ENCODE data around the gene SNED1.

SNED1 gene

GRCh38 chr2:240960309-240960970 lies 38.0 kb upstream of the SNED1 start:
- DNase-seq (ENCODE audit: low read depth), result no peak

- DNase-seq (ENCODE audit: low read depth), result no peak
Observed at GRCh38 chr2:240960971-240961876, 37.2 kb upstream of the SNED1 start.

- no peak for DNase-seq (ENCODE audit: low read depth)
Observed at GRCh38 chr2:240961910-240962299, 36.5 kb upstream of the SNED1 start.

GRCh38 chr2:240962300-240963064 lies 35.9 kb upstream of the SNED1 start:
- DNase-seq (ENCODE audit: low read depth), result no peak

GRCh38 chr2:240963065-240963867 lies 35.2 kb upstream of the SNED1 start:
- no peak for DNase-seq (ENCODE audit: low read depth)

GRCh38 chr2:240963868-240964703 lies 34.3 kb upstream of the SNED1 start:
- no peak for DNase-seq (ENCODE audit: low read depth)

- no peak for DNase-seq (ENCODE audit: low read depth)
Observed at GRCh38 chr2:240964704-240965295, 33.6 kb upstream of the SNED1 start.

GRCh38 chr2:240965296-240965904 lies 33.0 kb upstream of the SNED1 start:
- DNase-seq (ENCODE audit: low read depth), result no peak

GRCh38 chr2:240965905-240966456 lies 32.4 kb upstream of the SNED1 start:
- no peak for DNase-seq (ENCODE audit: low read depth)

GRCh38 chr2:240966457-240966905 lies 31.9 kb upstream of the SNED1 start:
- DNase-seq (ENCODE audit: low read depth), result no peak

- DNase-seq (ENCODE audit: low read depth), result no peak
Observed at GRCh38 chr2:240966906-240967680, 31.3 kb upstream of the SNED1 start.

- DNase-seq (ENCODE audit: low read depth), result no peak
Observed at GRCh38 chr2:240967681-240968621, 30.5 kb upstream of the SNED1 start.

GRCh38 chr2:240968731-240969624 lies 29.4 kb upstream of the SNED1 start:
- DNase-seq (ENCODE audit: low read depth), result no peak

GRCh38 chr2:240970104-240970503 lies 28.3 kb upstream of the SNED1 start:
- DNase-seq (ENCODE audit: low read depth), result no peak

GRCh38 chr2:240970816-240971215 lies 27.6 kb upstream of the SNED1 start:
- no peak for DNase-seq (ENCODE audit: low read depth)

- DNase-seq (ENCODE audit: low read depth), result no peak
Observed at GRCh38 chr2:240972201-240972600, 26.2 kb upstream of the SNED1 start.
